ENCODE data around the gene MAST4.

The MAST4 gene

DNA sequence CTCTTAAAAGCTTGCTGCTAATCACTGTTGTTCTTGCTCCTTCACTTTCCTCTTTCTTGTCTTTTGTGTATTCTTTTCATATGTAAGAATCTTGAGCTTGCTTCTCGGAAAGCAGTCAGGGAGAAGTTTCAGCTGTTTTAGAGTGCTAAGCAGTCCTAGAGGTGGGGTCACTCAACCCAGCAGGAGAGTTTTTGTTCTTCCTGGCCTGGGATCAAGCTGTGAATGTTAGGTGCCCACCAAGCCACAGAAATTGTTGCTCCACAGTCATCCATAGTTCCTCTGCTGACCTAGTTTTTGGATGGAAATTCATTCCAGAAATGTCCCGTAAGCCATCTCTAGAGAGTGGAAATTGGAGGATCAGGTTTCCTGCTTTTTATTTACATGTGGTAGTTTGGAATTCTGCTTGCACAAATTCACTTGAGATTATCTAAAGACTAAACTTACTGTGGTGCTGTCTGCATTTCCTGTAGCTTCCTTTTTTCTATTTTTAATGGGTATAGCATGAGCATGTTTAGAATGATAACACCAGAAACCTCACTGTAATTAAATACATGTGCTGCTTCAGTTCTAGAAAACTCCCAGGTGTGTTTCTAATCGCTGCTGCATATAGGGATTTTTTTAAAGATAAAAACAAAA is 108.7 kb downstream of the MAST4 start:
- no peak for DNase-seq

DNA sequence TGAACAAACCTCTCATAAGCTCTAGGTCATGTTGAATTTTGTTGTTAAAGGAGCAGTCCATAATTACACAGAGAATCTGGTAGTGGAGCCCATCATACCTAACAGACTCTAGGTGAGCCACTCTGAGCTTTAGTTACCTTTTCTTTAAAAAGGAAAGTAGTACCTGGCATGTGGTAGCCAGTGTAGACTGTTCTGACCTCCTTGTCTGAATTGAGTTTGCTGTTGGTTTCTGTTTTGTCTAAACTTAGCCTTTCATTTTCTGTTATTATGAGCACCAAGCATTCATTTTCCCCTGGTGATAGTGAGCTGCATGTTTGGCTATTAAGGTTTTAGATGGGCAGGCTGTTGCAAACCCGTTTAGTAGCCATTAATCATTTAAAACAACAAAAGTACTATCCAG is 112.2 kb downstream of the MAST4 start:
- DNase-seq: no peak

GRCh38 chr5:66710557-66711088 is 114.4 kb downstream of the MAST4 start:
- DNase-seq: no peak

DNA sequence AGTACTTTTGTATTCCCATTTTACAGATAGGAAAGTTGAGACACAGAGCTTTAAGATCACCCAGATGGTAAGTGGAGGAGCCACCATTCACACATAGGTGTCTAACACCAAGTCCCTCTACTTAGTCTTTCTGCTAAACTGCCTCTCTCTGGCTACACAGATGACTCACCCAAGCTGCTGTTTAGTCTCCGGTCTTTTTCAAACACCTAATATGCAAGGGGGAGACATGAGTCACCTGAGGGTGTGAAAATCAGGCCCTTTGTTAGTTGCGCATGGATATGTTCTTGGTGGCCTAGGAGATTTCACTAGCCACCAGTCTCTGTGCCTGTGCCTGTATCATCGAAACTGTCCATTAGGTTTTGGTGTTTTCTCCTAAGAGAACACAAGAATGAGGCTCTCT is 117.8 kb downstream of the MAST4 start:
- no peak for DNase-seq

DNA sequence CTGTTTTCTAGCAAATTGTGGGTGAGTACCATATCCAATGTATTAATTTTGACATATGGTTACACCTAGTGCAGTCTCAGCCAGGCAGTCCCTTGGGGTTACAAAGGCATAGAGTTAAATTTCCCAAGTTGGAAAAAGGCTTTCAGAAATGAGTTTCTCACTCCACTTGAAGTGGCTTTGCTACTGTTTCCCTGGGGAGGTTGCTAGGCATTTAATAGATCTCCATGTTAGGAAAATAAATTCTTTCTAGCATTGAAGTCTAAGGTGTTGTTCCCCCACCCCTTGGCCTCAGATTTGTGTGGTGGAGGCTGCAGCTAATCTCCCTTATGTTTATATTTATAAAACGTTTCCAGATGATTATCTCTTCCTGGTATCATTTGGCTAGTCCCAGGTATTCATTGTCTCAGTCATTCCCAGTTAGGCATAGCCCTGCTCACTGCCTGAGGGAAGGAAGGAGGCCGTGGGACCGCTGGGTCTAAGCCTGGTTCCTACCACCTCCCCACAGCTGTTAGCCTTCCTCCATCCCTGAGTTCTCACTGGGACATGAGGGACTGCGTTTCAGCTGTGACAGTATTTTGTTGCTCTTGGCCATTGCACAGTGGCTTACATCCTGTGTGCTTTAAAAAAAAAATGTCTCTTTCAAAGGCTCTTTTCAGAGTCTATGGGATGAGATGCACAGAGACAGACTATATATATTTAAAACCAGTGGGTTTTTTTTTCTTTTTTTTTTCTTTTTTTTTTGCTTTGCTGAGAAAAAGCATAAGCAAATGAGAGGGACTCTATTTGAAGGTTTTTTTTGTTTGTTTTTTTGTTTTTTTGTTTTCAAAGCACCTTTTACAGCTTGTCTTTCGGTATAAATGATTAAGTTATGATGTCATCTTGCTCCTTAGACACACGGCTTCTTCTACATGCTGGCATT is 121.5 kb downstream of the MAST4 start:
- DNase-seq: no peak

DNA sequence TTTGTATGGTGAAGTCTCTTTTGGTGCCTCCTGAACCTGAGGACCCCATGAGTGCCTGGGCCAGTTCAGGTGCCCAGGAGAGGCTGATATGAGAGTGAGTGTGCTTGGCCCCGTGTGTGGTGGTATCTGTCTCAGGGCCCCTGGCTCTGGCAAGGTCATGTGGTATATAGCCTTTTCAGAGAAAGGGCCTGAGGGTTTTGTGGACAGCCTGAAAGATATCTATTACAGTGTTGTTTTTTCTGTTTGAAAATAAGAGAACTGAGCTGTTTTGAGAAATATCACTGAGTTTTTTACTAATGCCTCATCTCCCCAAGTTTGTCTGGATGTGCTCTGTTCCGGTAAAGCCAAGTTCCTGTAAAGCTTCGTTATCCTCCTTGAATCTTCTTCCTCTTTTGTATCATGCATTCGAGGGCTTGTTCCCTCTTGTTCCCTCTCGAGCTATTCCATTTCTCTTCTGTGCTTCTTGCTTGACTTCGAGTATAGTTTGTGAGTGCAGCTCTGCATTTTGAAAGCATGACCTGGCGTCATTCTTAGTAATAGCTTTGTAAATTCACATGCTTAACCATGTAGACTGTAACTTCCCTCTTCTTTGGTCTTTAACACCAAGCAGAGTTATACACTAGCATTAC is 122.3 kb downstream of the MAST4 start:
- no peak for DNase-seq

GRCh38 chr5:66720780-66721179 is 124.6 kb downstream of the MAST4 start:
- no peak for DNase-seq

- DNase-seq: no peak
These were observed 126.5 kb downstream of the MAST4 start for GRCh38 chr5:66722686-66723085.

DNA sequence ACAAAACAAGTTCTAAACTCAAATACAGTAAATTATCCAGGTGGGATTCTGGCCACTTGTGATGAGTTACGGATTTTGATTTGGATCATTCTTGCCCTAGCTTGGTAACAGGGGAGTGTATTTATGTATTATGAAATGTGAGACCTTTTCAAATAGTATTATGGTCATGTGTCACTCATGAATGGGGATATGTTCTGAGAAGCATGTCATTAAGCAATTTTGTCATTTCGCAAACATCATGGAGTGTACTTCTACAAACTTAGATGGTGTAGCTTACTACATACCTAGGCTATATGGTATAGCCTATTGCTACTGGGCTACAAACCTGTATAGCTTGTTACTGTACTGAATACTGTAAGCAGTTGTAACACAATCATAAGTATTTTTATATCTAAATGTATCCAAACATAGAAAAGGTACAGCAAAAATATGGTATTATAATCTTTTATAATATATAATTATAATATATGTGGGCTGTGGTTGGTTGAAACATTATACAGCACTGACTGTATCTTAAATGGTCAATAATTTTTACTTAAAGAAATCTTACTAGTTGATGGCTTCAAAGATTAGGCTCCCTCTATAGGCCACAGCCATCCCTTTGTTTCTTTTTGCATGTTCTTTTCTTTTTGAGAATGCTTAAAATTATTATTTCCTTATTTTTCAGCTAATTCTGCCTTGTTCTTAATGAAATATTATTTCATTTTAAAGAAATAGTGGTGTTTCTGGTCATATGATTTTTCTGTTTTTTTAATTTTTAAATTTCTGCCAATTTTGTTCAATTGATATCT is 128.4 kb downstream of the MAST4 start:
- DNase-seq: no peak

GRCh38 chr5:66727630-66728029 is 131.4 kb downstream of the MAST4 start:
- no peak for DNase-seq

- DNase-seq: no peak
These were observed 131.9 kb downstream of the MAST4 start for GRCh38 chr5:66728049-66728448.

- no peak for DNase-seq
These were observed 140.9 kb downstream of the MAST4 start for GRCh38 chr5:66737096-66737495.

- no peak for DNase-seq
These were observed 141.9 kb downstream of the MAST4 start for GRCh38 chr5:66738136-66738535.

- DNase-seq: no peak
These were observed 142.8 kb downstream of the MAST4 start for GRCh38 chr5:66739021-66739420.

GRCh38 chr5:66739951-66740350 is 143.8 kb downstream of the MAST4 start:
- no peak for DNase-seq

- no peak for DNase-seq
These were observed 145.2 kb downstream of the MAST4 start for GRCh38 chr5:66741394-66741793.

DNA sequence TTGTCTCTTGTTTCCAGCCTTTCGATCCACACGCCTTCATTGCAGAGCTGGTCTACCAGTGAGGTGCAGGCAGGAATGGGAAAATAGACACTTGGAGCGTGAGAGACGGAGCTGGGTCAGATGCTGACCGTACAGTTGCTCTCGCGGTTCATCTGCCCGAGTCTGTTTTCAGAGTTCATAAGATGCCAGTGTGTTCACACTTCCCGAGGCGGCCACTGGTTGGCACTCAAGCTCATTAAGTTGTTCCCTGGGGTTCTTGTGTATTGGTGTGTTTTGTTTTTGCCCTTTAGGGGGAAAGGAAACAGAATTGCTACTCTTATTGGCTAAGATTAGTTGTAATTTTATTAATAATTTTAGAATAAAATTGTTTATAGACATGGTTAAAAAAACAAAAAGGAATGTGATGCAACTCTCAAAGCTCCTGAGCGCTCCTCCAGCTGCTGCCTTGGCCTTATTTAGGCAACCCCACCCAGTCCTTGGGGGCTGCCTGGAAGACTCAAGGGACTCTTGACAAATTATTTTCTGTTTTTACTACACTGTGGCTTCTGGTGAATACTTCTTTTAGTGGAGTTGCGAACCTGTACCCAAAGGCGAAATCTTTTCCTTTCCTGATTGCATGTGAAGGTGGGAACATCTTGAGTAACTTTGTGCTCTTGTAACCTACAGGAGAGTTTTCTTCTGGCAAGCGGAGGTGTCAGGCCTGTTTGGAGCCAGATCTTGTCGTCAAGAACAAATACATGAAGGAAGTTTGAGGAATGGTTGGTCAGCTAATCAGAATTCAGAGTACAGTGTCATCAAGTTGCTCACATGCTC is 146.1 kb downstream of the MAST4 start:
- no peak for DNase-seq

GRCh38 chr5:66742896-66743247 is 146.7 kb downstream of the MAST4 start:
- DNase-seq: no peak

- no peak for DNase-seq
These were observed 147.2 kb downstream of the MAST4 start for GRCh38 chr5:66743344-66743743.

GRCh38 chr5:66744040-66744439 is 147.8 kb downstream of the MAST4 start:
- no peak for DNase-seq

DNA sequence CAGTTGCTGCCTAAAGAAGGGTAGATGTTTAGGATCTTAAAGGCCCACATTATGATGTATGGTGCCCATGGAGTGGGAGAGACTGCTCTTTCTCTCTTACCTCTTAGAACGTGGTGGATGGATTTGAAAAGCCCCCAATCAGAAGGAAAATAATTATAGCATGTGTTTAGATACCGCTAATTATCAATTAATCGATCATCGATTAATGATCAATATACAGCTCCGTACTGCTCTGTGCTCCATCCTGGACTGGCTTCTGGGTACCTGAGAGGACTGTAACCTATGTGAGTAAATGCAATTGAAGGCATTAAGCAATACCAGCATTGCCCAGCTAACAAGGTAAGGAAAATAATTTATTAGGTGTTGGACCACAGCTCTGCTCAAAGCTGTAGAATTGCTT is 149.1 kb downstream of the MAST4 start:
- DNase-seq: no peak

DNA sequence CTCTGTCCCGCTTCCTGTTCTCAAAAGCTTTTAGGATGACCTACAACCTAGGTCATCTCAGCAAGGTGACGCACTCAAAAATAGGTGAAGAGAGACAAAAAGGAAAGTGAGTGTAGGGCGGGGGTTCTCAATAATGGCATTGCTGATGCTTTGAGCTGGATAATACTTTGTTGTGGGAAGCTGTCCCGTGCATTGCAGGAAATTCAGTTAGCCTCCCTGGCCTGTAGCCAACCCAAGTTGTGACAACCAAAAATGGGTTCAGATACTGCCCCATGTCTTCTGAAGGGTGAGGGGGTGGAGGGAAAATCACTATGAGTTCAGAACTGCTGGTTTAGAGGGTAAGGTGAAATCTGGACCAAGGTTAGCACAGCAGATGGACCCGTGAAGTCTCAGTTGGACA is 151.4 kb downstream of the MAST4 start:
- no peak for DNase-seq
